HG02763 (cell line): ENCODE measurements around the gene CFAP53.

Experiments used
- ATAC-seq: cut with Tn5 transposase; IDR thresholded peaks from one replicate; pipeline ENCODE4 v1.9.1; 2021; ENCODE audit warnings: mild to moderate bottlenecking, moderate library complexity; ENCODE audit not compliant: unreplicated experiment

Gene CFAP53

DNA sequence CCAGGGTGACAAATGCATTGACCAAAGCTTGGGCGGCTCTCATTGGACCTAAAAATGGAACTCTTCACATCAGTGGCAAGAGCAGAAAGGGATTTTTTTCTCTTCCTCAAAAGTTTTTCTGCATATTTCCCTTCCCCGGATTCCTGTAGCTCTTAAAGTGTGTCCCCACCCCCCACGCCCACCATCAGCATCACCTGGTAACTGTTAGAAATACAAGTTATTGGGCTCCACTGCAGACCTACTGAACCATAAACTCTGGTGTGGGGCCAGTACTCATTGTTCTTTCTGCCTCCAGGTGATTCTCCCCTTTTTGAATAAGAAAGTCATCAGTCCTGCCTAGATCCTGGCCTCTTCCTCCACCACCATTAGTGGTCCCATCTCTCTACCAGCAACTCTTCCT, 70.0 kb downstream of the CFAP53 start:
- no peak for ATAC-seq

GRCh38 chr18:50195689-50196088, 70.6 kb downstream of the CFAP53 start:
- no peak for ATAC-seq

DNA sequence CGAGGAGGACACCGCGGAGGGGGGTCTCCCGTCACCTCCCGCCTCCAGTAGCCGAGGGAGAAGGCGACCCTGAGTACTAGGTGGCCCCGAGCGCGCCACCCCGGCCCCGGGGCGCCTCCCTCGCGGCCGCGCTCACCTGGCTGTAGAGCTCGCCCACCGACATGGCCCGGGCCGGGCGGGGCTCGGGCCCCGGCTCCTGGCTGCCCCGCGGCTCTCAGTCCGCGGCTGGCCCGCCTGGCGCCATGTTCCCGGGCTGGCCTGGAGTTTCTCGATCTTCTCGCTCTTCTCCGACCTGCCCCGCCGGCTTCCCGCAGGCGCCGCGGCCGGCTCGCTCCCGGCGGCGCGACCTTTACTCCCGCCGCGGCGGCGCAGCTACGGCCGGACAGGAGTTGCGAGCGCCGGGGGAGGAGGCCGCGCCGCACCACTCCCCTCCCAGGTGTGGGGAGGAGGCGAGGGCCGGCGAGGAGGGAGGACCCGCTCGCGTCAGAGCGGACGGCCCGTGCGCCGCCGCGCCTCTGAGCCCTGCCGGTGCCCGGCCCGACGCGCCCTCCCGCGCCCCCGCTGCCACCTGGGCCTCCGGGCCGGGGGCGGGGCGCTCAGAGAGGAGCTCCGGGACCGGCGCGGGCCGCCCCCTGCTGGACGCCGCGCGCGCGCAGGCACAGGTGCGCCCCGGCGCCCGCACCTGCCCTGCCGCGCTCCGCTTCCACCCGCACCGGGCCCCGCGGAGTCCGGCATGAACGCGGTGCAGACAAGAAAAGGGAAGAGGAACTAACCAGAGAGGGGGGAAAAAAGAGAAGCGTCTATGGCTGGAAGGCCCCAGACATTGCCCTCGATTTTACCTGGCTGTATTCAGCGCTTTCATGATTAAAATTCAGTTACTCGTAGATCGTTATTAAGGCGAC, 71.4 kb downstream of the CFAP53 start, which contains the start of gene MYO5B:
Gene MYO5B, minus strand, starts transcription at position 517 of the 902 bp plus-strand sequence. Its CDS starts 354 bp downstream, at position 163.
- peak; percentile 66 for ATAC-seq

- no peak for ATAC-seq
Observed at GRCh38 chr18:50193796-50194630, 72.3 kb downstream of the CFAP53 start.

DNA sequence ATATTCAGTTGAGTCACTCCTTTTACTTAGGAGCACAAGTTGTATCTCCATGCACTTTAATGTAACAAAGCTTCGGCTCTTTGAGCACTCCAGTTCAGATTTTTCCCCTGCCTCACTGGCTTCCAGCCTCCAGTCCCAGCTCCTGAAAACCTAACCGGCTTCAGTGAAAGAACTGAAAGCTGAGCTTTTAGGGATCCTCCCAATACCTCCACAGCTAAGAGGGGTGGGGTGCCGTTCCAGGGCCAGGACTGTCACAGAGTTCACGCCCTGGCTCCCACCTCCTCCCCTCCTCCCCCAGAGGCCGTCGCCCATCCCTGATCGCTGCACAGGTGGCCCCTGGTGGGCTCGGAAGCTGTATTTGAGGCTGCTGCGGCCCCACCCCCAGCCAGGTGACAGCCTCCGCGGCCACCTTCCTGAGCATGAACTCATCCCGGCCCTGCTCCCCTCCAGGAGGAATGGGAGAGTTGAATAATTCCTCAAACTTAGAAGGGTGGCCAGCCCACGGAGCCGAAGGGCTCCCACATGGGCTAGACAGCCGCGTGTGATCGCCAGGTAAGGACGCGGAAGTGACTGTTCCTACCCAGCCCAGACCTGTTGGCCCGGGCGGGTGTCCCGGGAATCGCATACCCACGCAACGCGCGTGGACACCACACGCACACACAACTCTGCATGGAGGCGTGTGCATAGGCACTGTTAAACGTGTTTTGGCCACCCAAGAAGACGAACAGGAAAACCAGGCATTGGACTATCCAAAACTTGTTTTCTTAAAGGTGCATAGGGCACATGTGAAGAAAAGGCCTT, 73.1 kb downstream of the CFAP53 start:
- ATAC-seq, result no peak

DNA sequence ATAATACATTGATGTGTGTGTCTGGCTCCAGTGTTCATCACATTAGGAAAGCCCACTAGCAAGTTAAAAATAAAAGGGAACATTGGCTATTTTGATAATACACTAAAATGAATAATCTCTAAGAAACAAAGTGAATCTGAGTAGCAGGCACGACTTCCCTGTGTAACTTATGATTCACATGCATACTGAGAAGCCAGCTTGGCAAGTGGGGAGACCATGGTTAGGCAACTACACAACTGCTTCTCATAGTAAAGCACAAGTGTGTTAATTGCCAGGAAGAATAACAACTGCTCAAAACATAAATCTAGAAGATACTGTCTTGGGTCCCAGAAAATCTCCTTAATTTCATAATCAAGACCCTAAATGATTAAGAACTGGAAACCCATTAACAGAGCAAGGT, 75.4 kb downstream of the CFAP53 start:
- ATAC-seq, result no peak

DNA sequence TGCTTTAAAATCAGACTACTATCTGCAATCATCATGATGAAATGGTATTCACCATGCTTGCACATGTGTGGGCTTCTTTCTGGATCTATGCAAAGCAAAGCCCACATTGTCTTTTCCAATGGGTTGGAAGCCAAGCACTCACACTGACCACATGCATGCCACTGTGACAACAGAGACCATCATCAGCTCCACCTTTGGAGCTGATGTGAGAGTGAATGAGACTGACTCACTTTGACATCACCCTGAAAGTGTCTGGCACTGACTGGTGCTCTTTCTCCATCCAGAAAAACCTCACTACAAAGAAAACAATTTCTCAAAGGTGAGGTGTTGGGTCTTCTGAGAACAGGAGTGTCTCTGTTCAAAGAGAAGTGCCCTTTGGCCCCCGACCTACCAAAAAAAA, 76.1 kb downstream of the CFAP53 start:
- ATAC-seq, result no peak

- no peak for ATAC-seq
Observed at GRCh38 chr18:50189160-50189559, 77.1 kb downstream of the CFAP53 start.

DNA sequence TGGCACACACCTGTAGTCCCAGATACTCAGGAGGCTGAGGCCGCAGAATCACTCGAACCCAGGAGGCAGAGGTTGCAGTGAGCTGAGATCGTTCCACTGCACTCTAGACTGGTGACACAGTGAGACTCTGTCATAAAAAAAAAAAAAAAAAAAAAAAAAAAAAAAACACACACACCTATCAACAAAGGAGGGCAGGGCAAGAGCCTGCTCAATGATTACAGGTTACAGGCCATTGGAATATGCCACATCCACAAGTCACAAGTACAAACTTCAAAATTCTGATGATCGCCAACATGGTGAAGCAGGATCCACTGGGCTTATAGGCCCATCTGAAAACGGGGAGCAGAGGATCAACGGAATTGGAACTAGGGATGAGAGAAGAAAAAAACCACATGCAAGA, 77.6 kb downstream of the CFAP53 start:
- no peak for ATAC-seq

DNA sequence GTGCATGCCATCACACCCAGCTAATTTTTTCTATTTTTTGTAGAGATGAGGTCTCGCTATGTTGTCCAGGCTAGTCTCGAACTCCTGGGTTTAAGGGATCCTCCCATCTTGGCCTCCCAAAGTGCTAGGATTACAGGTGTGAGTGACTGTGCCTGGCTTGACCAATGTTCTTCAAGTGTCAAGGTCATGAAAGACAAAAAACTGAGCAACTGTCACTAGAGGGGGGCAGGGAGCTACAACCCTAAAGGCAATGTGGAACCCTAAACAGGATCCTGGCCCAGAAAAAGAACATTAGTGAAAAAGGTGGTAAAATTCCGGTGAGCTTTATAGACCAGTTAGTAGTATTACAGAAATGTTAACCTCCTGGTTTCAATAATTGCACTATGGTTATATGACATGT, 78.6 kb downstream of the CFAP53 start:
- no peak for ATAC-seq

DNA sequence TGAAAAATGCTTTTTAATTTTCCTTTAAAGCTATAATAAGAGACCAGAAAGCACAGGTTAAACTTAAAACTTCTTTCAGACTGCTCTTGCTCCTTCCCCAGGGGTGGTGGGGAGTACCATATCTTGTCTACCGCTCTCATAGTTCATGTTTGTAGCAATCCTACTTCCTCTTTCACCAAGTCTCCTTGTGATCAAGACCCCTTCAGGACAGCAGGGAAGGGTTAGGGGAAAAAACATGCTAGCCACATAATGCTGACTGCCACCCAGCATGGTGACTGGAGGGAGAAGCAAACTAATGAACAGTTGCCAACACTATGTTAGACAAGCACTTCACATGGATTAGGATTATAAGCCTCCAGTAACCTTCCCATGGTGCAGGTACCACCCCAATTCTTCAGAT, 79.9 kb downstream of the CFAP53 start:
- no peak for ATAC-seq

DNA sequence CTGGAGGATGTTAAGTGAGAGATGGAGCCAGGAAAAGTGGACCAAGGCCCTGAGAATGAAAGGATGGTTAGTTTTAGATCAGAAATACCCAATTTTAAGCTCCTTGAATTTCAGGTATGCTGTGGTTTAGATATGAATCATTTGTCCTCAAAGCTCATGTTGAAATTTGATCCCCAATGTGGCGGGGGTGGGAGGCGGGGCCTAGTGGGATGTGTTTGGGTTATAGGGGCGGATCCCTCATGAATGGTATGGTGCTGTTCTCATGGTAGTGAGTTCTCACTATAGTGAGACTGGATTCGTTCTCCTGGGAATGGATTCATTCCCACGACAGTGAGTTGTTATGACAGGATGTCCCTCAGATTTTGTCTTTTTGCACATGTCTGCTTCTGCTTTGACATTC, 82.7 kb downstream of the CFAP53 start:
- ATAC-seq, result no peak

- no peak for ATAC-seq
Observed at GRCh38 chr18:50182511-50182910, 83.8 kb downstream of the CFAP53 start.

- ATAC-seq, result no peak
Observed at GRCh38 chr18:50181590-50181989, 84.7 kb downstream of the CFAP53 start.

DNA sequence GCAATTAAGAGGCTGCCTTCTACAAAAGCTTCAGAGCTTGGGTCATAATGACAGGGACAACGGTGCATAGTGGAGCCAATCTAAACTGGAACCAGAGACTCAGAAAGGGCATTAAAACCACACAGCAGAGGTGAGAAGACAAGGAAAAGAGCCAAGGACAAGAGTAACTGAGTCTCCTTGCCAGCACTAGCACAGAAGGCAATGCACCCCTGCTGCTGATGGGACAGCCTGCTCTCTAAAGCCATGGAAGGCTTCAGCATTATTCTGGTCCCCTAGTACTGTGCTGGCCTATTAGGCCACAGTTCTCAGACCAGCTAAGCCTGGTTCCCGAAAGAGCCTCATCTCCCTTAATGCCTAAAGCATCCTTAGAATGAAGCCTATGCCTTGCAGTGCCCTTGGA, 86.8 kb downstream of the CFAP53 start:
- no peak for ATAC-seq

DNA sequence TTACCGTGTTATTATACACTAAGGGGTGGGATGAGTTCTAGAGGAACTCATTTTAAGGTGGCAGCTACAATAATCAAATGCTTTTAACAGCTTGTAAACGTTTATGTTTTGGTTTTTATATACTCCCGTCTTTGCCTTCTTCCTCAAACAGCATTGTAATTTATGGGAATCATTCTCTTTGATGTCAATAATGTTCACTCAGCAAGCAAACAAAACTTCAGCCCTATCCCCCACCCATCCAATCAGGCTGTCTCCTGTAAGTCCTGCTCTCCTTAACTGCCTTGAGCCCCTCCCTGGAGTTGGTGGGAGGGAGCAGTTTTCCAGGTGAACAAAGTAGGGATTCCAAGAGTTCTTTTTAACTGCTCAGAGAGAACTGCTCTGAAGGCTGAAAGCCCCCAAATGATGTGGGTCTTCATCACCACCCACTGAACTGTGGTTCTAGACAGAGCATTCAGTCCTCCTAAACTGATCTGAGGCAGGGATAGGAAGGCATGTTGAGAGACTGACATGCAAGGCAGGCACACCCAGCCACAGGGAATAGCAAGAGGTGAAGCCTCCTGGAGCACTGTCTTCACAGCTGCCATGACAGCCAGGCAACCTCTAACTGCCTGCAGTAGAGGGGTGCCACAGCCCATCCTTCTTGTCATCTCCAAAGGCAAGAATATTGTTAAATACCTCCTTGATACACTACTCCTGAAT, 88.9 kb downstream of the CFAP53 start:
- ATAC-seq, result no peak
